GM13976 (cell line): ENCODE measurements around the gene ELF3.

Experiments
- DNase-seq: peaks from one replicate; pipeline ENCODE4 v3.0.0; 2012; ENCODE audit warnings: low spot score
- in situ Hi-C: fragments of 300-500 bp; cut with MboI; formaldehyde crosslinking; loops from one replicate; pipeline ENCODE4 v1.12.0; 2022; ENCODE audit warnings: low sequenced_read_pairs, mixed read lengths, inconsistent platforms; ENCODE audit not compliant: unreplicated experiment
- TF ChIP-seq, protein P1 (sequence below): IDR thresholded peaks from 2 replicates; pipeline ENCODE4 v1.5.1; 2012; ENCODE audit warnings: borderline replicate concordance, mild to moderate bottlenecking; ENCODE audit not compliant: insufficient read depth; ENCODE audit errors: extremely low read depth, missing control alignments, control extremely low read depth

ELF3 gene

DNA sequence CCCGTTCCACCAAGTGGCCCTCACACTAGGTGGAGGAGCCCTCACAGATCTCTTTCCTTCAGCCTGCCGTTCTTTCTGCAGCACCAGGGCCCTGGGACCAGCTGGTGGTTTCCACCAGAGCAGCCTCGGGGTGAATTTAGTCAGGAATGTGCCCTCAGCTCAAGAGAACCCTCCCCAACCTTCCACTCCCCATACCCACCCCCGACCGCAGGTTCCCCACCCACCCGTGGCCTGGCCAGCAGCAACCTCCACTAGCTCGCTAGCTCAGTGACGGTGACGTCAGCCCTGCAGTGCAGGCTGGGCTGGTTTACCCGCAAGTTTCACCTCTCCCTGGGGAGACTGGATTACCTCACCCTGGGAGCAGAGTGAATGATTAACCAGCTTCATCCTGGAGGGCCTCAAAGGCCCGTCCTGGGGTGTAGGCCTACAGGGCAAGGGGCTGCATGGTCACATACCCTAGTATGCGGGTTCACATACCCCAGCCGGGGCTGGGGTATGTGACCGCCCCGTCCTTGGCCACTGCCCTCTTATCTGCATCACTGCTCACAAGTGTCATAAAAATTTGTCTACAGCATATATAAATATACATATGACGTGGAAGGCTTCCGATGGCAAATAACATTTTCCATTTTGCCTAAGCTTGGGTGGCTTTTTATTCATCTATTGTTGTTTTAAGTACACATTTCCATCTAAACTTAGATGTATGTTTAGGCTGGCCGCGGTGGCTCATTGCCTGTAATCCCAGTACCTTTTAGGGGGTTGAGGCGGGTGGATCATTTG is 24.5 kb downstream of the ELF3 start:
- peak; percentile 64 for DNase-seq
- TF ChIP-seq, protein P1, sequence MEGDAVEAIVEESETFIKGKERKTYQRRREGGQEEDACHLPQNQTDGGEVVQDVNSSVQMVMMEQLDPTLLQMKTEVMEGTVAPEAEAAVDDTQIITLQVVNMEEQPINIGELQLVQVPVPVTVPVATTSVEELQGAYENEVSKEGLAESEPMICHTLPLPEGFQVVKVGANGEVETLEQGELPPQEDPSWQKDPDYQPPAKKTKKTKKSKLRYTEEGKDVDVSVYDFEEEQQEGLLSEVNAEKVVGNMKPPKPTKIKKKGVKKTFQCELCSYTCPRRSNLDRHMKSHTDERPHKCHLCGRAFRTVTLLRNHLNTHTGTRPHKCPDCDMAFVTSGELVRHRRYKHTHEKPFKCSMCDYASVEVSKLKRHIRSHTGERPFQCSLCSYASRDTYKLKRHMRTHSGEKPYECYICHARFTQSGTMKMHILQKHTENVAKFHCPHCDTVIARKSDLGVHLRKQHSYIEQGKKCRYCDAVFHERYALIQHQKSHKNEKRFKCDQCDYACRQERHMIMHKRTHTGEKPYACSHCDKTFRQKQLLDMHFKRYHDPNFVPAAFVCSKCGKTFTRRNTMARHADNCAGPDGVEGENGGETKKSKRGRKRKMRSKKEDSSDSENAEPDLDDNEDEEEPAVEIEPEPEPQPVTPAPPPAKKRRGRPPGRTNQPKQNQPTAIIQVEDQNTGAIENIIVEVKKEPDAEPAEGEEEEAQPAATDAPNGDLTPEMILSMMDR = no peak
- in situ Hi-C loops = no loop called here

DNA sequence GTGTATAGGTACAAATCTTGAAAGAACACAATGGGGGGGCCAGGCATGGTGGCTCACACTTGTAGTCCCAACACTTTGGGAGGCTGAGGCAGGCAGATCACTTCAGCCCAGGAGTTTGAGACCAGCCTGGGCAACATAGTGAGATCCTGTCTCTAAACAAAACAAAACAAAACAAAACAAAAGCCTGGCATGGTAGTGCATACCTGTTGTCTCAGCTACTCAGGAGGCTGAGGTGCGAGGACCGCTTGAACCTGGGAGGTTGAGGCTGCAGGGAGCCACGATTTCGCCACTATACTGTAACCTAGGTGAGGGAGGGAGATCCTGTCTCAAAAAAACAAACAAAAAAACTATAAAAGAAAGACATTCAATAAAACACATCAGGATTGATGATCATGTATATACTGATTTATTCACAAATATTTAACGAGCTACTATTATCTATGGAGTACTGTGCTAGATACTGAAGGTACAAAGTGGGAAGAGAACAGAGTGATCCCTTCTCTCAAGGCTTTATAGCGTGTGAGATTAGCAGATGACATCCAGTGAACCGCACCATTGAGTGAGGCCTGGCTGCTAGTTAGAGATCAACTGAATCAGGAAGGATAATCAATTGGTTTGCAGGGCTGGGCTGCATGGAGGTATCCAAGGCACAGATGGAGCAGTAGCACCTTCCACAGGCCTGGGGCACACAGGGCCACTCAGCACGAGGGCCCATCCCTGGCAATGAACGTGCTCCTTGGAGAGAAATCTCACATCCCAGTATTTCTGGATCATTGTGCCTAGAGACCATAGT is 26.4 kb downstream of the ELF3 start:
- no peak for DNase-seq
- TF ChIP-seq, protein P1 = no peak
- in situ Hi-C loops = no loop called here

DNA sequence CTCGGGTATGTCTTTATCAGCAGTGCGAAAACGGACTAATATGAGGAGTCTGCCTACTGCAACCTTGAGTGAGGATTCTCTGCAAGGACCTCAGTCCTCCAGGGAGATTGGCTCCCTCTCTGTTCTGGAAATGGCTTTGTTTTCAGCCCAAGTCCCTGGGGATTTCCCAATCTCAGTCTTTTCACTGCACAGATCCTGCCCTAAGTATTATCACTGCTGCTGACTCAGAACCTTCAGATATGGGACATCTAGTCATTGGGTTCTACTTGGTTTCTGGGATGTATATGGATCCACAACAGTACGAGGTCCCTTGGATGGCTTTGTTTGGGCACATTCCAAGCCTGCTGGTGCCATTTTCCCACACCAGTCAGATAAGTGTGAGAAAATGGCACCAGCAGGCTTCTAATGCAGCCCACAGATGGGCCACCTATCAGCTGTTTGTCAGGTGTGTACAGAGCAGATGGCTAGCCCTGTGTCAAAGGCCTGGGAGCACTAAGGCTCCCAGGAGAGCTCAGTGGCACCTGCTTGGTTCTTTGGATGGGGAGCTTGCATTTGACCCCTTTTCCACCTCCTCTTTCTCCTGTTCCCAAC is 27.4 kb downstream of the ELF3 start:
- TF ChIP-seq, protein P1 = no peak
- in situ Hi-C loops = no loop called here

DNA sequence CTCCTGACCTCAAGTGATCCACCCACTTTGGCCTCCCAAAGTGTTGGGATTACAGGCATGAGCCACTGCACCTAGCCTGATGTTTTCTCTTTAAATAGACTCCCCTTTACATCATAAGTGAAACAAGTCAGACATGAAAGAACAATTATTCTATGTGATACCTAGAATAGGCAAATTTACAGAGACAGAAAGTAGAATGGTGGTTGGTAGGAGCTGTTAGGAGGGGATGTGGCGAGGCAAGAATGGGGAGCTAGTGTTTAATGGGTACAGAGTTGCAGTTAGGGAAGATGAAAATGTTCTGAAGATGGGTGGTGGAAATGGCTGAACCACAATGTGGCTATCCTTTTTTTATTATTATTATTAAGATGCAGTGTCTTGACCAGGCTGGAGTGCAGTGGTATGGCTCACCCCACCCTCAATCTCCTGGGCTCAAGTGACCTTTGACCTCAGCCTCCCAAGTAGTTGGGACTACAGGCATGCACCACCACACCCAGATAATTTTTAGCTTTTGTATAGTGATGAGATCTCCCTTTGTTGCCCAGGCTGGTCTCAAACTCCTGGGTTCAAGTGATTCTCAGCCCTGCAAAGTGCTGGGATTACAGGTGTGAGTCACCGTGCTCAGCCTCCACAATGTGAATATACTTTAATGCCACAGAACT is 28.4 kb downstream of the ELF3 start:
- in situ Hi-C loops = no loop called here
- DNase-seq = no peak
- TF ChIP-seq, protein P1 = no peak

More for the DNA sequence above, 27.4 kb downstream of the ELF3 start:
- no peak for DNase-seq

DNA sequence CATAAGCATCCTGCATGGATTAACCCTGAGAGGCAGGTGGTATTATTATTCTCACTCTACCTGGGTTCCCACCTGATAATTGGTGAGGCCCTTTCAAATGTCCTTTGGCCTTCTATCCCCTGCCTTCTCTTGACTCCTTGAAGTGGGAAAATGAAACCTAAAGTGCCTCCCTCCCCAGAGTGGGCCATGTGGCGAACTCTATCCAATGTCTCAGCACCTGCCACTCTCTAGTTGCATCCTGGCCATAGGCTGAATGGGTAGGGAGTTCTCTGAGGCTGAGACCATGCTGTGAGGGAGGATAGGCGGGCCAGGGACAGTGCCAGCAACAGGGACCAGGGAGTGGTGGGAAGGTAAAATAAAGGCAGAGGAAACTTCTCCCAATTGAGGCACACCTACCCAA is 35.3 kb downstream of the ELF3 start:
- no peak for DNase-seq
- TF ChIP-seq, protein P1 = no peak
- in situ Hi-C loops = no loop called here

DNA sequence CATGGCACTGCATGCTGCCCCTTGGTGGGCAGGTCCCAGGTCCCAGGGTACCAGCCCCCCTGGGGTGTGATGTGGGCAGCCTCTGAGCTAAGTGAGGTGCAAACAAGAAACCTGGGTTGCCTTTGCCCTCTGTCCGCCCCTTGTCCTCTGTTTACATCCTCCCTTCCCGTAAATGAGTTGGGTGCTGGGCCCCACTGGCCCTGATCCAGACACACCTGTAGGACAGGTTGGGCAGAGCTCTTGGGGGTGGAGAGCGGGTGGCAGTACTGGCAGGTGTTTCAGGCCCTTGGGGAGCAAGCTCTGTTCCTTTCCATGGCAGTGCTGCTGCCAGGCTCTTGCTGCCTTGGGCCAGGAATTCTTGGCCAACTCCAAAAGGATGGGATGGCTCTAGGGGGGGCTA is 35.8 kb downstream of the ELF3 start:
- TF ChIP-seq, protein P1 = no peak
- in situ Hi-C loops = no loop called here
- DNase-seq = no peak
